Sigmoid colon (tissue), 7 donors: Measurements from ENCODE around the gene UPF3A. TPM values are rescaled to one million over a fixed set of nuclear protein-coding genes. Genes with fewer than 3 reads are reported as not detected.
A peak's percentile ranks its signal among the peaks of the same experiment; 100 is the strongest.
"Not testable (repeated sequence)": the region's sequence is repeated elsewhere in the genome, so short reads cannot be mapped to it uniquely, and the experiment has no call there.

Source experiments
- DNase-seq: peaks from one replicate; pipeline ENCODE4 v3.0.0-alpha.2; 2019
- H3K27ac ChIP-seq, 4 donors: fragments of 200-600 bp; sonication (generic); one replicate each; pipeline ENCODE4 v1.5.1; 2016 to 2019; ENCODE audit warnings: mild to moderate bottlenecking in 1 of 4
- H3K27me3 ChIP-seq, 3 donors: fragments of 200-600 bp; sonication (generic); one replicate each; pipeline ENCODE4 v1.5.1; 2019; ENCODE audit warnings: mild to moderate bottlenecking in 1 of 3
- H3K36me3 ChIP-seq, 4 donors: fragments of 200-600 bp; sonication (generic); one replicate each; pipeline ENCODE4 v1.5.1; 2016 to 2019
- H3K4me1 ChIP-seq, 4 donors: fragments of 200-600 bp; sonication (generic); one replicate each; pipeline ENCODE4 v1.5.1; 2017 to 2019
- H3K4me3 ChIP-seq, 4 donors: fragments of 200-600 bp; sonication (generic); one replicate each; pipeline ENCODE4 v1.5.1; 2017 to 2019; ENCODE audit warnings: mild to moderate bottlenecking in 2 of 4, moderate library complexity in 1 of 4
- H3K9me3 ChIP-seq, 4 donors: fragments of 200-600 bp in 3 of 4; sonication (generic) in 3 of 4; one replicate each; pipeline versions ENCODE4 v1.5.1 to v1.6.1; 2013 to 2019
- CTCF ChIP-seq, 4 experiments: fragments of 450-650 bp in 3 of 4; fragments of 200-600 bp in 1 of 4; IDR thresholded peaks; one replicate each; pipeline ENCODE4 v1.5.1; 2016 to 2019; ENCODE audit warnings: antibody characterized with exemption in 4 of 4, mild to moderate bottlenecking in 3 of 4, moderate library complexity in 2 of 4
- EP300 ChIP-seq, 4 donors: sonication (generic); formaldehyde crosslinking; IDR thresholded peaks; one replicate each; pipeline ENCODE4 v1.6.1; 2017; ENCODE audit warnings: antibody characterized with exemption in 4 of 4
- POLR2A ChIP-seq, 2 donors: fragments of 450-650 bp; IDR thresholded peaks; one replicate each; pipeline ENCODE4 v1.6.1; 2016; ENCODE audit warnings: antibody characterized with exemption in 2 of 2, mild to moderate bottlenecking in 2 of 2, moderate library complexity in 2 of 2
- POLR2AphosphoS5 ChIP-seq, 4 donors: sonication (generic); formaldehyde crosslinking; IDR thresholded peaks; one replicate each; pipeline ENCODE4 v1.6.1; 2017; ENCODE audit warnings: antibody characterized with exemption in 4 of 4
- WGBS, 2 donors: extraction: QIAGEN DNeasy Blood & Tissue Kit; methylation state at CpG; one replicate each; pipeline ENCODE4 v1.1.7; 2013; 5-methylcytosine and 5-hydroxymethylcytosine counted together
- intact Hi-C: fragments of 100-400 bp; cut with DNase I; formaldehyde crosslinking; loops from one replicate; pipeline ENCODE4 v1.15.1; 2023
- polyA plus RNA-seq, 3 donors: library from polyadenylated mRNA; stranded (reverse); fragments of 200-250 nt; gene quantifications; one replicate each; pipeline ENCODE4 v1.2.3, GENCODE V29; 2013
- total RNA-seq, 4 donors: library from RNA; depleted of rRNA; stranded (reverse); fragments of >200 nt; gene quantifications; one replicate each; pipeline ENCODE4 v1.1.0, GENCODE V29; 2016
- donor health status: healthy with polysubstance abuse.
- donor health status: Bipolar disorder and iron deficiency.
- donor health status: healthy.

UPF3A gene
- total and polyA plus RNA-seq, 7 donors = 25.7 to 65.9 (median 41.0) TPM

DNA sequence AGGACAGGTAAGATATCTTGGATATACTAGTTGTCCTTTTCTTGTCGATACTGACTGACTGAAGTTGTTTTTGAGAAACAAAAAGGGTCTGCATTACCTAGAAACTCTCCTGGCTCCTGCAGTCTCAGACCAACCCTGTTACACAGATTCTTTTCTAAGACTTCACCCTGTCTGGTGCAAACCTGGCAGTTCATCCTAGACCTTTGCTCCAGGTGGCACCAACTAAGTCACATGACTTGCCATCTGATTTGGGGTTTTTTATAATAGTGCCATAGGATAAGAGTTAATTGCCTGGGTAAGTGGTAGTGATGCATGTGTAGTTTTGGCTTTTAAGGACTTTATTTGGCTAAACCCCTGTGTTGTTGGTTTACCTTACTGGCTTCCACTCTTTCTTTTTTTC, 47.2 kb downstream of the UPF3A start:
- Histone ChIP-seq H3K36me3 (peaks cover 0 to 38% (median 16%) of the 10 kb centered on the region in 4 donors), H3K9me3 (no peaks in the 10 kb centered on the region), H3K27ac (no peak overlapping the region), H3K4me1 (peaks cover 0 to 9% (median 0%) of the 10 kb centered on the region in 4 donors), H3K4me3 (no peak overlapping the region), H3K27me3 (no peaks in the 10 kb centered on the region)
- no peak for TF ChIP-seq POLR2A (IDR thresholded peaks at IDR 0.05)
- DNase-seq = no peak
- 34 to 94% methylated on average over 1 of the region's 1 CpG for WGBS, 2 donors
- intact Hi-C loops = no loop called here

GRCh38 chr13:114330086-114330485, 48.7 kb downstream of the UPF3A start:
- DNase-seq = no peak
- H3K4me3 ChIP-seq = no peak overlapping the region
- H3K4me1 ChIP-seq = peaks cover 0 to 9% (median 0%) of the 10 kb centered on the region in 4 donors
- H3K27me3 ChIP-seq = no peaks in the 10 kb centered on the region
- no peaks in the 10 kb centered on the region for H3K9me3 ChIP-seq
- no peak for TF ChIP-seq EP300 (IDR thresholded peaks at IDR 0.05)
- no peak for TF ChIP-seq POLR2AphosphoS5 (IDR thresholded peaks at IDR 0.05)
- no peak for TF ChIP-seq POLR2A (IDR thresholded peaks at IDR 0.05)
- TF ChIP-seq CTCF (IDR thresholded peaks at IDR 0.05) = no peak
- no peak overlapping the region for H3K27ac ChIP-seq
- 59 to 82% methylated on average over 5 of the region's 5 CpGs for WGBS, 2 donors
- H3K36me3 ChIP-seq = peaks cover 0 to 23% (median 4%) of the 10 kb centered on the region in 4 donors
- intact Hi-C loops = no loop called here

GRCh38 chr13:114333881-114334280, 52.5 kb downstream of the UPF3A start:
- H3K4me3 ChIP-seq, H3K9me3 ChIP-seq, H3K27ac ChIP-seq, H3K27me3 ChIP-seq, intact Hi-C loops, H3K36me3 ChIP-seq, H3K4me1 ChIP-seq, DNase-seq: not testable (repeated sequence)
- 75 to 83% methylated on average over 3 of the region's 3 CpGs for WGBS, 2 donors

- H3K27me3 ChIP-seq = no peaks in the 10 kb centered on the region
- TF ChIP-seq POLR2A (IDR thresholded peaks at IDR 0.05) = no peak
- TF ChIP-seq EP300 (IDR thresholded peaks at IDR 0.05) = no peak
- TF ChIP-seq POLR2AphosphoS5 (IDR thresholded peaks at IDR 0.05) = no peak
- TF ChIP-seq CTCF (IDR thresholded peaks at IDR 0.05) = no peak
- no peak for DNase-seq
- no peak overlapping the region for H3K4me3 ChIP-seq
- no peaks in the 10 kb centered on the region for H3K36me3 ChIP-seq
- H3K27ac ChIP-seq = no peak overlapping the region
- 36 to 51% methylated on average over 5 of the region's 5 CpGs for WGBS, 2 donors
- peaks cover 0 to 11% (median 10%) of the 10 kb centered on the region in 4 donors for H3K4me1 ChIP-seq
- intact Hi-C loops = no loop called here
- H3K9me3 ChIP-seq = no peaks in the 10 kb centered on the region
Measured at GRCh38 chr13:114334305-114335053, 53.1 kb downstream of the UPF3A start.

- H3K4me1 ChIP-seq = peaks cover 0 to 17% (median 17%) of the 10 kb centered on the region in 4 donors
- H3K9me3 ChIP-seq, H3K36me3 ChIP-seq, H3K27me3 ChIP-seq, H3K27ac ChIP-seq, DNase-seq, intact Hi-C loops, H3K4me3 ChIP-seq: not testable (repeated sequence)
- 80 to 85% methylated on average over 1 of the region's 1 CpG for WGBS, 2 donors
Measured at GRCh38 chr13:114336457-114336856, 55.1 kb downstream of the UPF3A start.

DNA sequence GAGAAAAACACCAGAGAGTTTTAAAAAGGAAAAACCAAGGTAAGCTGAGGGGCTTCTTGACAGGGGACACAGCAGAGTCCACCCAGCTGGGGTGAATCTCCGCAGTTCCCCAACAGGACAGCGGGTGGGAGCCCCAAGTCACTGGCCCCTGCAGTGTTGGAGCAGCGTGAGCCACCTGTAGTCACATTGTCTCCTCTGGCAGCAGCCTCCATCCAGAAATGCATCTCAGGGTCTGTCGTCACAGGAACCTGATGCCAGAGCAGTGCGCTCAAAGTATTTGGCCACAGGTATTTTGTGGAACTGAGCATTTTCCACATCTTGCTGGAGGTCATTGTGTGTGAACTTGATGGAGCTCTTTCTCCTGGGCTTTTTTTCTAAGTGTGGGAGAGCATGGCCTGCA, 57.6 kb downstream of the UPF3A start:
- H3K36me3 ChIP-seq = no peaks in the 10 kb centered on the region
- intact Hi-C loops = no loop called here

More for the DNA sequence above, 57.6 kb downstream of the UPF3A start:
- no peaks in the 10 kb centered on the region for H3K9me3 ChIP-seq
- TF ChIP-seq EP300 (IDR thresholded peaks at IDR 0.05) = no peak
- 91 to 93% methylated on average over 5 of the region's 5 CpGs for WGBS, 2 donors
- H3K27me3 ChIP-seq = no peaks in the 10 kb centered on the region
- peak overlapping the region in 1 of 4 donors; percentile 21 for H3K27ac ChIP-seq
- no peak for DNase-seq
- no peak overlapping the region for H3K4me3 ChIP-seq
- peaks cover 0 to 17% (median 17%) of the 10 kb centered on the region in 4 donors for H3K4me1 ChIP-seq
